C4-2B (cell line): ENCODE data around the gene CTIF.

Experiments
- H3K27ac ChIP-seq: fragments of 450-650 bp; 2 replicates; pipeline ENCODE4 v1.5.1; 2017
- CTCF ChIP-seq: fragments of 450-650 bp; conservative IDR thresholded peaks from 2 replicates; pipeline ENCODE4 v1.5.1; 2017; ENCODE audit warnings: mild to moderate bottlenecking
- ZFX ChIP-seq: fragments of 450-650 bp; IDR thresholded peaks from 2 replicates; pipeline ENCODE4 v1.6.1; 2017

The CTIF gene

GRCh38 chr18:48553236-48553635, 14.4 kb downstream of the CTIF start:
- TF ChIP-seq ZFX, result no peak
- H3K27ac ChIP-seq, result no peak overlapping the region

GRCh38 chr18:48554610-48555400, 16.0 kb downstream of the CTIF start:
- no peak overlapping the region for H3K27ac ChIP-seq
- TF ChIP-seq ZFX, result no peak
- TF ChIP-seq CTCF, result no peak

GRCh38 chr18:48555465-48555995, 16.7 kb downstream of the CTIF start:
- no peak for TF ChIP-seq ZFX
- TF ChIP-seq CTCF, result no peak
- H3K27ac ChIP-seq, result no peak overlapping the region

GRCh38 chr18:48557640-48558174, 18.9 kb downstream of the CTIF start:
- H3K27ac ChIP-seq, result no peak overlapping the region
- TF ChIP-seq ZFX (no peak), CTCF (no peak)

GRCh38 chr18:48558248-48558647, 19.4 kb downstream of the CTIF start:
- TF ChIP-seq ZFX, result no peak
- no peak for TF ChIP-seq CTCF
- H3K27ac ChIP-seq, result no peak overlapping the region

- no peak for TF ChIP-seq ZFX
- TF ChIP-seq CTCF, result no peak
These were observed 21.7 kb downstream of the CTIF start for GRCh38 chr18:48560491-48560890.

GRCh38 chr18:48562075-48562474, 23.2 kb downstream of the CTIF start:
- H3K27ac ChIP-seq, result no peak overlapping the region
- TF ChIP-seq CTCF, result no peak
- TF ChIP-seq ZFX, result no peak

More at GRCh38 chr18:48560491-48560890, 21.7 kb downstream of the CTIF start:
- no peak overlapping the region for H3K27ac ChIP-seq

GRCh38 chr18:48563027-48563426, 24.2 kb downstream of the CTIF start:
- no peak for TF ChIP-seq ZFX
- TF ChIP-seq CTCF, result no peak
- no peak overlapping the region for H3K27ac ChIP-seq
